GM12891 (cell line): Measurements from ENCODE around the gene ACBD6.

Experiments
- PAX5 ChIP-seq: IDR thresholded peaks from 2 replicates; pipeline ENCODE4 v1.6.1; 2011; ENCODE audit warnings: low read length, moderate library complexity, mild to moderate bottlenecking; ENCODE audit not compliant: insufficient read depth, severe bottlenecking
- POLR2A ChIP-seq: IDR thresholded peaks from 2 replicates; pipeline ENCODE4 v1.6.1; 2011; ENCODE audit warnings: low read depth, low read length, control low read depth
- POLR2AphosphoS5 ChIP-seq: IDR thresholded peaks from 2 replicates; pipeline ENCODE4 v1.6.1; 2011; ENCODE audit warnings: low read depth, low read length, control low read depth
- POU2F2 ChIP-seq: IDR thresholded peaks from 2 replicates; pipeline ENCODE4 v1.6.1; 2011; ENCODE audit warnings: low read depth, mild to moderate bottlenecking, control low read depth, low read length, moderate library complexity
- SPI1 ChIP-seq: IDR thresholded peaks from 2 replicates; pipeline ENCODE4 v1.6.1; 2011; ENCODE audit warnings: low read depth, low read length, control low read depth
- TAF1 ChIP-seq: IDR thresholded peaks from 2 replicates; pipeline ENCODE4 v1.6.1; 2011; ENCODE audit warnings: low read depth, low read length, control low read depth

DNA sequence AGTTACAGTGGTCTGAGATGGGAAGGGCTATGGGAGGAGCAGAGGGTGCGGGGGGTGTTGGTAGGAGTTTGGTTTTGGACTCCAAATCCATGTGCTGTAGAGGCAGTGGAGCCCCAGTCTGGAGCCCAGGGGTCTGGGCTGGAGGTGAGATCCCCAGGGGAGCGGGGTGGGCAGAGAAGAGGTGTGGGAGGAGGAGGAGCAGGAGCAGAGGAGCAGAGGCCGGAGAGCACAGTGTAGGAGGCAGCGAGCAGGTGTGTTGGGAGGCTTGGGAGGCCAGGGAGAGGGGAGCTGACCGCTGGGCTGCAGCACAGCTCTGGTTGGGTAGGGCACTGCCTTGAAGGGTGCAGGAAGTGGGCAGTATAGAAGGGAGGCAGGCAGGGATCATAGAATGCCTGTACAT lies 243.4 kb downstream of the ACBD6 start:
- TF ChIP-seq POLR2A (no peak), TAF1 (no peak), POLR2AphosphoS5 (no peak), PAX5 (no peak), SPI1 (no peak), POU2F2 (no peak)
